Activated CD4-positive, alpha-beta memory T cell treated with anti-CD3 and anti-CD28 coated beads, Interleukin-2, amount 10 ng/mL, durations not matched to agents 7 days and 5 days (primary cell): ENCODE data around the gene DECR2. TPM values are rescaled to one million over a fixed set of nuclear protein-coding genes. Genes with fewer than 3 reads are reported as not detected.
"Not testable (repeated sequence)": the region's sequence is repeated elsewhere in the genome, so short reads cannot be mapped to it uniquely, and the experiment has no call there.

ENCODE experiments used
- CTCF ChIA-PET: fragments of 350-600 bp; sonication (Branson Sonifier 250); formaldehyde crosslinking; loops from one replicate; lab custom pipeline; 2021; ENCODE audit warnings: antibody characterized with exemption, inconsistent platforms; lab: Charles Lee
- POLR2A ChIA-PET: fragments of 350-600 bp; sonication (Branson Sonifier 250); formaldehyde crosslinking; loops from one replicate; lab custom pipeline; 2021; ENCODE audit warnings: antibody characterized with exemption; lab: Charles Lee
- DNase-seq: peaks from one replicate; pipeline ENCODE4 v3.0.0-alpha.2; 2020
- H3K27ac Mint-ChIP-seq: one replicate; pipeline ENCODE4 v1.8.0; 2021; ENCODE audit warnings: mild to moderate bottlenecking, mixed read lengths
- H3K27me3 Mint-ChIP-seq: one replicate; pipeline ENCODE4 v1.8.0; 2021; ENCODE audit warnings: mixed read lengths
- H3K36me3 Mint-ChIP-seq: one replicate; pipeline ENCODE4 v1.8.0; 2021; ENCODE audit warnings: low read depth, mixed read lengths
- H3K4me1 Mint-ChIP-seq: one replicate; pipeline ENCODE4 v1.8.0; 2021; ENCODE audit warnings: mixed read lengths
- H3K4me3 Mint-ChIP-seq: one replicate; pipeline ENCODE4 v1.8.0; 2021; ENCODE audit warnings: mild to moderate bottlenecking, mixed read lengths
- H3K9me3 Mint-ChIP-seq: one replicate; pipeline ENCODE4 v1.8.0; 2021; ENCODE audit warnings: mixed read lengths
- total RNA-seq, 2 experiments: library from RNA; stranded (reverse); gene quantifications; one replicate each; pipeline ENCODE4 v1.2.3, GENCODE V29; 2021

DECR2 gene
- total RNA-seq, 2 experiments from 2014 or later: 3.0 to 3.3 TPM

- POLR2A ChIA-PET: not testable (repeated sequence)
Measured at GRCh38 chr16:387761-388666, 13.7 kb upstream of the DECR2 start.

GRCh38 chr16:389352-389751, 12.3 kb upstream of the DECR2 start:
- no peak for DNase-seq
- H3K27me3 Mint-ChIP-seq: no peaks in the 10 kb centered on the region

More at GRCh38 chr16:387761-388666, 13.7 kb upstream of the DECR2 start:
- CTCF ChIA-PET: interaction anchor here (0.7 kb wide), 1 partner anchor 184 kb away, joined by 3 read pairs; no protein-coding TSS in a partner anchor
- H3K27ac Mint-ChIP-seq, H3K9me3 Mint-ChIP-seq, DNase-seq, H3K36me3 Mint-ChIP-seq, H3K27me3 Mint-ChIP-seq, H3K4me3 Mint-ChIP-seq: not testable (repeated sequence)
- peaks cover 23% of the 10 kb centered on the region for H3K4me1 Mint-ChIP-seq

GRCh38 chr16:391885-392335, 9.8 kb upstream of the DECR2 start:
- H3K4me1 Mint-ChIP-seq: peaks cover 25% of the 10 kb centered on the region
- CTCF ChIA-PET: interaction anchor here (1.0 kb wide), 2 partner anchors 96 to 104 kb away, joined by 3 read pairs; no protein-coding TSS in a partner anchor
- peak; percentile 78 for DNase-seq
- H3K4me3 Mint-ChIP-seq: no peak overlapping the region
- peaks cover 4% of the 10 kb centered on the region for H3K36me3 Mint-ChIP-seq
- H3K27ac Mint-ChIP-seq: peak overlapping the region; percentile 64
- peaks cover 8% of the 10 kb centered on the region for H3K9me3 Mint-ChIP-seq
- POLR2A ChIA-PET: interaction anchor here (1.3 kb wide), 1 partner anchor 9 kb away, joined by 5 read pairs; the partner anchor contains the start of gene DECR2
- H3K27me3 Mint-ChIP-seq: peaks cover 11% of the 10 kb centered on the region

More at GRCh38 chr16:389352-389751, 12.3 kb upstream of the DECR2 start:
- peaks cover 17% of the 10 kb centered on the region for H3K4me1 Mint-ChIP-seq
- POLR2A ChIA-PET: no interaction called here
- CTCF ChIA-PET: no interaction called here
- H3K27ac Mint-ChIP-seq: no peak overlapping the region
- peaks cover 4% of the 10 kb centered on the region for H3K36me3 Mint-ChIP-seq
- peaks cover 8% of the 10 kb centered on the region for H3K9me3 Mint-ChIP-seq
- H3K4me3 Mint-ChIP-seq: no peak overlapping the region

GRCh38 chr16:392450-393030, 9.1 kb upstream of the DECR2 start:
- DNase-seq: no peak
- Mint-ChIP-seq H3K27ac (peak overlapping the region; percentile 64), H3K4me3 (no peak overlapping the region), H3K4me1 (peaks cover 25% of the 10 kb centered on the region), H3K36me3 (peaks cover 4% of the 10 kb centered on the region), H3K27me3 (peaks cover 11% of the 10 kb centered on the region), H3K9me3 (peaks cover 8% of the 10 kb centered on the region)
- ChIA-PET POLR2A (interaction anchor here (1.3 kb wide), 1 partner anchor 9 kb away, joined by 5 read pairs; the partner anchor contains the start of gene DECR2), CTCF (interaction anchor here (1.0 kb wide), 1 partner anchor 103 kb away, joined by 3 read pairs; no protein-coding TSS in a partner anchor)

GRCh38 chr16:396199-396598, 5.5 kb upstream of the DECR2 start:
- Mint-ChIP-seq H3K27ac (no peak overlapping the region), H3K4me3 (peak overlapping the region; percentile 76), H3K36me3 (peaks cover 4% of the 10 kb centered on the region), H3K4me1 (peaks cover 43% of the 10 kb centered on the region), H3K9me3 (peaks cover 5% of the 10 kb centered on the region), H3K27me3 (peaks cover 11% of the 10 kb centered on the region)
- DNase-seq: no peak
- POLR2A ChIA-PET: no interaction called here
- CTCF ChIA-PET: no interaction called here

- Mint-ChIP-seq H3K9me3 (peaks cover 5% of the 10 kb centered on the region), H3K4me1 (peaks cover 43% of the 10 kb centered on the region), H3K4me3 (peak overlapping the region; percentile 76), H3K36me3 (peaks cover 4% of the 10 kb centered on the region), H3K27ac (no peak overlapping the region), H3K27me3 (peaks cover 11% of the 10 kb centered on the region)
- ChIA-PET POLR2A (no interaction called here), CTCF (no interaction called here)
- no peak for DNase-seq
Measured at GRCh38 chr16:396605-397004, 5.1 kb upstream of the DECR2 start.

GRCh38 chr16:397135-397661, 4.5 kb upstream of the DECR2 start, which contains the start of gene NME4:
NME4 (plus strand) TSS chr16:397199; CDS start chr16:397223, 24 bp downstream.
- H3K27me3 Mint-ChIP-seq: peaks cover 11% of the 10 kb centered on the region
- no peak within 1 kb of the TSS for H3K27ac Mint-ChIP-seq
- ChIA-PET POLR2A (no interaction called here), CTCF (no interaction called here)
- no peaks in the 10 kb centered on the region for H3K36me3 Mint-ChIP-seq
- peaks cover 37% of the 10 kb centered on the region for H3K4me1 Mint-ChIP-seq
- peak within 1 kb of the TSS; percentile 76 for H3K4me3 Mint-ChIP-seq
- peak; percentile 45 for DNase-seq
- no peaks in the 10 kb centered on the region for H3K9me3 Mint-ChIP-seq

GRCh38 chr16:397736-398332, 3.9 kb upstream of the DECR2 start:
- Mint-ChIP-seq H3K36me3 (no peaks in the 10 kb centered on the region), H3K27me3 (peaks cover 11% of the 10 kb centered on the region), H3K4me1 (peaks cover 31% of the 10 kb centered on the region), H3K9me3 (no peaks in the 10 kb centered on the region), H3K27ac (no peak overlapping the region), H3K4me3 (peak overlapping the region; percentile 56)
- DNase-seq: peak; percentile 37
- ChIA-PET CTCF (no interaction called here), POLR2A (no interaction called here)

- ChIA-PET POLR2A (no interaction called here), CTCF (no interaction called here)
- no peak for DNase-seq
- peak overlapping the region; percentile 56 for H3K4me3 Mint-ChIP-seq
- H3K27ac Mint-ChIP-seq: peak overlapping the region; percentile 44
- H3K4me1 Mint-ChIP-seq: peaks cover 29% of the 10 kb centered on the region
- H3K36me3 Mint-ChIP-seq: no peaks in the 10 kb centered on the region
- H3K27me3 Mint-ChIP-seq: peaks cover 11% of the 10 kb centered on the region
- no peaks in the 10 kb centered on the region for H3K9me3 Mint-ChIP-seq
Measured at GRCh38 chr16:398561-399339, 2.9 kb upstream of the DECR2 start.

- H3K4me3 Mint-ChIP-seq: peak overlapping the region; percentile 82
- H3K4me1 Mint-ChIP-seq: peaks cover 29% of the 10 kb centered on the region
- ChIA-PET CTCF (no interaction called here), POLR2A (interaction anchor here (2.1 kb wide), 1 partner anchor 48 kb away, joined by 8 read pairs; no protein-coding TSS in a partner anchor)
- no peaks in the 10 kb centered on the region for H3K9me3 Mint-ChIP-seq
- H3K27me3 Mint-ChIP-seq: peaks cover 11% of the 10 kb centered on the region
- DNase-seq: no peak
- no peaks in the 10 kb centered on the region for H3K36me3 Mint-ChIP-seq
- peak overlapping the region; percentile 44 for H3K27ac Mint-ChIP-seq
Measured at GRCh38 chr16:399340-400019, 2.2 kb upstream of the DECR2 start.

- Mint-ChIP-seq H3K36me3 (no peaks in the 10 kb centered on the region), H3K4me3 (peak overlapping the region; percentile 82), H3K4me1 (peaks cover 29% of the 10 kb centered on the region), H3K27ac (peak overlapping the region; percentile 83), H3K9me3 (no peaks in the 10 kb centered on the region), H3K27me3 (peaks cover 11% of the 10 kb centered on the region)
- CTCF ChIA-PET: no interaction called here
- DNase-seq: no peak
- POLR2A ChIA-PET: interaction anchor here (1.7 to 2.1 kb wide), 3 partner anchors 8 to 49 kb away, joined by 5 to 12 read pairs (median 8); no protein-coding TSS in a partner anchor
Measured at GRCh38 chr16:400061-400591, 1.6 kb upstream of the DECR2 start.
